GM23338 (cell line): ENCODE results near the gene DLX3. TPM values are rescaled to one million over a fixed set of nuclear protein-coding genes. Genes with fewer than 3 reads are reported as not detected.

Experiments
- ATAC-seq: fragments of 200-7000 bp; cut with Tn5 transposase; 3 replicates; pipeline ENCODE4 v1.9.1; 2020
- DNase-seq: peaks from one replicate; pipeline ENCODE4 v3.0.0-alpha.2; 2015; ENCODE audit warnings: low spot score
- H2AFZ ChIP-seq: fragments of 200-600 bp; sonication (generic); 2 replicates; pipeline ENCODE4 v1.8.0; 2016; ENCODE audit warnings: antibody characterized with exemption, mild to moderate bottlenecking, moderate library complexity
- H3F3A ChIP-seq: fragments of 200-600 bp; sonication (generic); replicated peaks from 2 replicates; pipeline ENCODE4 v1.8.0; 2017; ENCODE audit warnings: antibody characterized with exemption, mixed run types, low read depth
- H3K27ac ChIP-seq: fragments of 200-600 bp; sonication (generic); 2 replicates; pipeline ENCODE4 v1.6.1; 2016; ENCODE audit warnings: low read depth
- H3K27me3 ChIP-seq: fragments of 200-600 bp; sonication (generic); 2 replicates; pipeline ENCODE4 v1.8.0; 2016; ENCODE audit warnings: mild to moderate bottlenecking, mixed run types, moderate library complexity; ENCODE audit not compliant: insufficient read depth
- H3K36me3 ChIP-seq: fragments of 200-600 bp; sonication (generic); 2 replicates; pipeline ENCODE4 v1.8.0; 2016; ENCODE audit warnings: mild to moderate bottlenecking; ENCODE audit not compliant: insufficient read depth
- H3K4me1 ChIP-seq: fragments of 200-600 bp; sonication (generic); 2 replicates; pipeline ENCODE4 v1.8.0; 2016; ENCODE audit warnings: mild to moderate bottlenecking, moderate library complexity; ENCODE audit not compliant: insufficient read depth
- H3K4me2 ChIP-seq: fragments of 200-600 bp; sonication (generic); 2 replicates; pipeline ENCODE4 v1.7.1; 2017; ENCODE audit warnings: mixed run types
- H3K4me3 ChIP-seq: fragments of 200-600 bp; sonication (generic); 2 replicates; pipeline ENCODE4 v1.6.1; 2016; ENCODE audit warnings: mixed run types
- H3K79me2 ChIP-seq: fragments of 200-600 bp; sonication (generic); replicated peaks from 2 replicates; pipeline ENCODE4 v1.8.0; 2017; ENCODE audit warnings: mild to moderate bottlenecking; ENCODE audit not compliant: insufficient read depth
- H3K9me2 ChIP-seq: fragments of 200-600 bp; sonication (generic); 2 replicates; pipeline ENCODE4 v1.8.0; 2017; ENCODE audit not compliant: insufficient read depth
- H4K20me1 ChIP-seq: fragments of 200-600 bp; sonication (generic); replicated peaks from 2 replicates; pipeline ENCODE4 v1.8.0; 2017; ENCODE audit warnings: mild to moderate bottlenecking; ENCODE audit not compliant: insufficient read depth
- H3K27ac Mint-ChIP-seq: 2 replicates; pipeline ENCODE4 v1.8.0; 2020; ENCODE audit warnings: inconsistent platforms, mild to moderate bottlenecking, moderate library complexity, mixed read lengths
- H3K27me3 Mint-ChIP-seq: 3 replicates; pipeline ENCODE4 v1.8.0; 2022; ENCODE audit warnings: low read depth, mild to moderate bottlenecking, moderate library complexity, mixed read lengths, inconsistent platforms; ENCODE audit not compliant: insufficient read depth, poor library complexity
- H3K36me3 Mint-ChIP-seq: 3 replicates; pipeline ENCODE4 v1.8.0; 2021; ENCODE audit warnings: low read depth, mild to moderate bottlenecking, inconsistent platforms, moderate library complexity, mixed read lengths
- H3K4me1 Mint-ChIP-seq: 3 replicates; pipeline ENCODE4 v1.8.0; 2020; ENCODE audit warnings: mild to moderate bottlenecking, inconsistent platforms, mixed read lengths
- H3K4me3 Mint-ChIP-seq: 3 replicates; pipeline ENCODE4 v1.8.0; 2021; ENCODE audit warnings: moderate library complexity, mild to moderate bottlenecking, inconsistent platforms, mixed read lengths
- H3K9me3 Mint-ChIP-seq: 3 replicates; pipeline ENCODE4 v1.8.0; 2020; ENCODE audit warnings: moderate library complexity, mild to moderate bottlenecking, inconsistent platforms, mixed read lengths
- CREB1 ChIP-seq: fragments of 250-450 bp; sonication (Bioruptor Pico); IDR thresholded peaks from 2 replicates; pipeline ENCODE4 v1.5.0; 2020; ENCODE audit warnings: low read depth, mild to moderate bottlenecking, moderate library complexity
- EZH2 ChIP-seq: fragments of 200-600 bp; sonication (generic); IDR thresholded peaks from one replicate; pipeline ENCODE4 v1.8.0; 2017; ENCODE audit warnings: antibody characterized with exemption, mild to moderate bottlenecking, low read depth; ENCODE audit not compliant: unreplicated experiment
- EZH2phosphoT487 ChIP-seq: fragments of 200-600 bp; sonication (generic); IDR thresholded peaks from one replicate; pipeline ENCODE4 v1.8.1; 2018; ENCODE audit warnings: antibody characterized with exemption; ENCODE audit not compliant: unreplicated experiment
- JUNB ChIP-seq: IDR thresholded peaks from one replicate; pipeline ENCODE4 v1.6.1; 2016; ENCODE audit warnings: antibody characterized with exemption; ENCODE audit not compliant: unreplicated experiment
- NANOG ChIP-seq: IDR thresholded peaks from 2 replicates; pipeline ENCODE4 v1.6.1; 2016; ENCODE audit warnings: antibody characterized with exemption, borderline replicate concordance
- POLR2AphosphoS5 ChIP-seq: IDR thresholded peaks from 2 replicates; pipeline ENCODE4 v1.6.1; 2016; ENCODE audit warnings: antibody characterized with exemption, low read depth
- STAT1 ChIP-seq: IDR thresholded peaks from one replicate; pipeline ENCODE4 v1.6.1; 2016; ENCODE audit warnings: antibody characterized with exemption; ENCODE audit not compliant: unreplicated experiment
- ZNF114 ChIP-seq: fragments of 250-450 bp; sonication (Bioruptor Pico); IDR thresholded peaks from 2 replicates; pipeline ENCODE4 v1.5.0; 2020; ENCODE audit warnings: mild to moderate bottlenecking, moderate library complexity
- ZNF331 ChIP-seq: fragments of 250-450 bp; sonication (Bioruptor Pico); IDR thresholded peaks from 2 replicates; pipeline ENCODE4 v1.5.0; 2020; ENCODE audit warnings: low read depth, mild to moderate bottlenecking, moderate library complexity
- polyA plus RNA-seq: library from polyadenylated mRNA; unstranded; fragments of >200 nt; fragmentation: Nextera tagmentation; extraction: Ambion mirVana; gene quantifications from 2 replicates; pipeline ENCODE4 v1.2.1, GENCODE V29; 2016
- total RNA-seq: library from RNA; depleted of rRNA; stranded (reverse); fragments of >200 nt; shearing (Covaris generic); gene quantifications from 2 replicates; pipeline ENCODE4 v1.2.3, GENCODE V29; 2014
- TF ChIP-seq, protein P1 (sequence below): IDR thresholded peaks from one replicate; pipeline ENCODE4 v1.6.1; 2018; ENCODE audit warnings: antibody characterized with exemption; ENCODE audit not compliant: unreplicated experiment
- TF ChIP-seq, protein P2 (sequence below), 2 experiments: fragments of 200-600 bp in 1 of 2; sonication (generic) in 1 of 2; conservative IDR thresholded peaks; 2 replicates each; pipeline versions ENCODE4 v1.5.1 to v1.6.1; 2016 to 2017; ENCODE audit warnings: antibody characterized with exemption in 2 of 2, low read depth in 2 of 2, mild to moderate bottlenecking in 2 of 2, moderate library complexity in 1 of 2
- TF ChIP-seq, protein P3 (sequence below): fragments of 250-450 bp; sonication (Bioruptor Pico); IDR thresholded peaks from 2 replicates; pipeline ENCODE4 v1.5.0; 2020; ENCODE audit warnings: mild to moderate bottlenecking, moderate library complexity
- TF ChIP-seq, protein P4 (sequence below): IDR thresholded peaks from 2 replicates; pipeline ENCODE4 v1.6.1; 2016; ENCODE audit warnings: antibody characterized with exemption

Gene DLX3
- total and polyA plus RNA-seq, 2 experiments from 2014 or later: 0.14 to 0.27 TPM

DNA sequence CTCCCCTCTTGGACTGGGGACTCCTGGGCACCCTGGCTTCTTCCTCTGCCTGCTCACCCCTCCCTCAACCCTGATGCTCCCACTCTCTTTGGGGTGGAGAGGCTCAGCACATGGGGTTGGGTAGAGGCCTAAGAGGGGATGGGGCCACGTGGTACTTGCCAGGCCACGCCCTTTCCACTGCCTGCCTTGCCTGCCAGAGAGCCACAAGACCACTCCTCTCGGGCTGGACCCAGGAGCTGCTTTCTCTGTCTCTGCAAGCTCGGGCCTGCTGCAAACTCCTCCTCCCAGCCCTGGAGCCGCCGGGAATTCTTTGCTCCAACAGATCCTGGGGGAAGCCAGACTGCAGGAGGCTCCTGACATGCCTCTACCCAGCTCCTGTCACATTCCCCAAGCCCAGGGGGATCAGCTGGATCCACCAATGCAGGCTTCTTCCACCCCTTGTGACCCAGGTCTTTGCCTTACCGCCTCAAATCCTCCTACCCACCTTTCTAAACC, 14.3 kb downstream of the DLX3 start:
- peak overlapping the region; percentile 75; the same call in 1 of the 2 replicates for H2AFZ ChIP-seq
- H3K36me3 ChIP-seq: no peaks in the 10 kb centered on the region
- peaks cover 72% of the 10 kb centered on the region for H3K27me3 ChIP-seq
- no peak overlapping the region for H3K27ac ChIP-seq
- H3K36me3 Mint-ChIP-seq: no peaks in the 10 kb centered on the region
- no peak overlapping the region for H3K4me3 ChIP-seq
- H3K4me1 Mint-ChIP-seq: peaks cover 51% of the 10 kb centered on the region
- ATAC-seq: peak; percentile 90
- H3K27ac Mint-ChIP-seq: no peak overlapping the region
- H4K20me1 ChIP-seq: no peaks in the 10 kb centered on the region
- peaks cover 45% of the 10 kb centered on the region for H3K27me3 Mint-ChIP-seq
- peaks cover 39% of the 10 kb centered on the region for H3K4me1 ChIP-seq
- H3F3A ChIP-seq: 0 out of 2 replicates have a peak, but pooled peaks cover 4% of the 10 kb centered on the region
- TF ChIP-seq, protein P1, sequence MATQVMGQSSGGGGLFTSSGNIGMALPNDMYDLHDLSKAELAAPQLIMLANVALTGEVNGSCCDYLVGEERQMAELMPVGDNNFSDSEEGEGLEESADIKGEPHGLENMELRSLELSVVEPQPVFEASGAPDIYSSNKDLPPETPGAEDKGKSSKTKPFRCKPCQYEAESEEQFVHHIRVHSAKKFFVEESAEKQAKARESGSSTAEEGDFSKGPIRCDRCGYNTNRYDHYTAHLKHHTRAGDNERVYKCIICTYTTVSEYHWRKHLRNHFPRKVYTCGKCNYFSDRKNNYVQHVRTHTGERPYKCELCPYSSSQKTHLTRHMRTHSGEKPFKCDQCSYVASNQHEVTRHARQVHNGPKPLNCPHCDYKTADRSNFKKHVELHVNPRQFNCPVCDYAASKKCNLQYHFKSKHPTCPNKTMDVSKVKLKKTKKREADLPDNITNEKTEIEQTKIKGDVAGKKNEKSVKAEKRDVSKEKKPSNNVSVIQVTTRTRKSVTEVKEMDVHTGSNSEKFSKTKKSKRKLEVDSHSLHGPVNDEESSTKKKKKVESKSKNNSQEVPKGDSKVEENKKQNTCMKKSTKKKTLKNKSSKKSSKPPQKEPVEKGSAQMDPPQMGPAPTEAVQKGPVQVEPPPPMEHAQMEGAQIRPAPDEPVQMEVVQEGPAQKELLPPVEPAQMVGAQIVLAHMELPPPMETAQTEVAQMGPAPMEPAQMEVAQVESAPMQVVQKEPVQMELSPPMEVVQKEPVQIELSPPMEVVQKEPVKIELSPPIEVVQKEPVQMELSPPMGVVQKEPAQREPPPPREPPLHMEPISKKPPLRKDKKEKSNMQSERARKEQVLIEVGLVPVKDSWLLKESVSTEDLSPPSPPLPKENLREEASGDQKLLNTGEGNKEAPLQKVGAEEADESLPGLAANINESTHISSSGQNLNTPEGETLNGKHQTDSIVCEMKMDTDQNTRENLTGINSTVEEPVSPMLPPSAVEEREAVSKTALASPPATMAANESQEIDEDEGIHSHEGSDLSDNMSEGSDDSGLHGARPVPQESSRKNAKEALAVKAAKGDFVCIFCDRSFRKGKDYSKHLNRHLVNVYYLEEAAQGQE: no peak
- TF ChIP-seq STAT1 (no peak), EZH2phosphoT487 (no peak), ZNF114 (CRISPR knock-in tag) (no peak), ZNF331 (no peak), JUNB (no peak), EZH2 (no peak), NANOG (no peak), CREB1 (CRISPR knock-in tag) (no peak), POLR2AphosphoS5 (no peak)
- TF ChIP-seq, protein P2, sequence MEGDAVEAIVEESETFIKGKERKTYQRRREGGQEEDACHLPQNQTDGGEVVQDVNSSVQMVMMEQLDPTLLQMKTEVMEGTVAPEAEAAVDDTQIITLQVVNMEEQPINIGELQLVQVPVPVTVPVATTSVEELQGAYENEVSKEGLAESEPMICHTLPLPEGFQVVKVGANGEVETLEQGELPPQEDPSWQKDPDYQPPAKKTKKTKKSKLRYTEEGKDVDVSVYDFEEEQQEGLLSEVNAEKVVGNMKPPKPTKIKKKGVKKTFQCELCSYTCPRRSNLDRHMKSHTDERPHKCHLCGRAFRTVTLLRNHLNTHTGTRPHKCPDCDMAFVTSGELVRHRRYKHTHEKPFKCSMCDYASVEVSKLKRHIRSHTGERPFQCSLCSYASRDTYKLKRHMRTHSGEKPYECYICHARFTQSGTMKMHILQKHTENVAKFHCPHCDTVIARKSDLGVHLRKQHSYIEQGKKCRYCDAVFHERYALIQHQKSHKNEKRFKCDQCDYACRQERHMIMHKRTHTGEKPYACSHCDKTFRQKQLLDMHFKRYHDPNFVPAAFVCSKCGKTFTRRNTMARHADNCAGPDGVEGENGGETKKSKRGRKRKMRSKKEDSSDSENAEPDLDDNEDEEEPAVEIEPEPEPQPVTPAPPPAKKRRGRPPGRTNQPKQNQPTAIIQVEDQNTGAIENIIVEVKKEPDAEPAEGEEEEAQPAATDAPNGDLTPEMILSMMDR (conservative IDR thresholded peaks at IDR 0.05; ENCODE audit: low read depth in 2 of 2): no peak
- TF ChIP-seq, protein P3, sequence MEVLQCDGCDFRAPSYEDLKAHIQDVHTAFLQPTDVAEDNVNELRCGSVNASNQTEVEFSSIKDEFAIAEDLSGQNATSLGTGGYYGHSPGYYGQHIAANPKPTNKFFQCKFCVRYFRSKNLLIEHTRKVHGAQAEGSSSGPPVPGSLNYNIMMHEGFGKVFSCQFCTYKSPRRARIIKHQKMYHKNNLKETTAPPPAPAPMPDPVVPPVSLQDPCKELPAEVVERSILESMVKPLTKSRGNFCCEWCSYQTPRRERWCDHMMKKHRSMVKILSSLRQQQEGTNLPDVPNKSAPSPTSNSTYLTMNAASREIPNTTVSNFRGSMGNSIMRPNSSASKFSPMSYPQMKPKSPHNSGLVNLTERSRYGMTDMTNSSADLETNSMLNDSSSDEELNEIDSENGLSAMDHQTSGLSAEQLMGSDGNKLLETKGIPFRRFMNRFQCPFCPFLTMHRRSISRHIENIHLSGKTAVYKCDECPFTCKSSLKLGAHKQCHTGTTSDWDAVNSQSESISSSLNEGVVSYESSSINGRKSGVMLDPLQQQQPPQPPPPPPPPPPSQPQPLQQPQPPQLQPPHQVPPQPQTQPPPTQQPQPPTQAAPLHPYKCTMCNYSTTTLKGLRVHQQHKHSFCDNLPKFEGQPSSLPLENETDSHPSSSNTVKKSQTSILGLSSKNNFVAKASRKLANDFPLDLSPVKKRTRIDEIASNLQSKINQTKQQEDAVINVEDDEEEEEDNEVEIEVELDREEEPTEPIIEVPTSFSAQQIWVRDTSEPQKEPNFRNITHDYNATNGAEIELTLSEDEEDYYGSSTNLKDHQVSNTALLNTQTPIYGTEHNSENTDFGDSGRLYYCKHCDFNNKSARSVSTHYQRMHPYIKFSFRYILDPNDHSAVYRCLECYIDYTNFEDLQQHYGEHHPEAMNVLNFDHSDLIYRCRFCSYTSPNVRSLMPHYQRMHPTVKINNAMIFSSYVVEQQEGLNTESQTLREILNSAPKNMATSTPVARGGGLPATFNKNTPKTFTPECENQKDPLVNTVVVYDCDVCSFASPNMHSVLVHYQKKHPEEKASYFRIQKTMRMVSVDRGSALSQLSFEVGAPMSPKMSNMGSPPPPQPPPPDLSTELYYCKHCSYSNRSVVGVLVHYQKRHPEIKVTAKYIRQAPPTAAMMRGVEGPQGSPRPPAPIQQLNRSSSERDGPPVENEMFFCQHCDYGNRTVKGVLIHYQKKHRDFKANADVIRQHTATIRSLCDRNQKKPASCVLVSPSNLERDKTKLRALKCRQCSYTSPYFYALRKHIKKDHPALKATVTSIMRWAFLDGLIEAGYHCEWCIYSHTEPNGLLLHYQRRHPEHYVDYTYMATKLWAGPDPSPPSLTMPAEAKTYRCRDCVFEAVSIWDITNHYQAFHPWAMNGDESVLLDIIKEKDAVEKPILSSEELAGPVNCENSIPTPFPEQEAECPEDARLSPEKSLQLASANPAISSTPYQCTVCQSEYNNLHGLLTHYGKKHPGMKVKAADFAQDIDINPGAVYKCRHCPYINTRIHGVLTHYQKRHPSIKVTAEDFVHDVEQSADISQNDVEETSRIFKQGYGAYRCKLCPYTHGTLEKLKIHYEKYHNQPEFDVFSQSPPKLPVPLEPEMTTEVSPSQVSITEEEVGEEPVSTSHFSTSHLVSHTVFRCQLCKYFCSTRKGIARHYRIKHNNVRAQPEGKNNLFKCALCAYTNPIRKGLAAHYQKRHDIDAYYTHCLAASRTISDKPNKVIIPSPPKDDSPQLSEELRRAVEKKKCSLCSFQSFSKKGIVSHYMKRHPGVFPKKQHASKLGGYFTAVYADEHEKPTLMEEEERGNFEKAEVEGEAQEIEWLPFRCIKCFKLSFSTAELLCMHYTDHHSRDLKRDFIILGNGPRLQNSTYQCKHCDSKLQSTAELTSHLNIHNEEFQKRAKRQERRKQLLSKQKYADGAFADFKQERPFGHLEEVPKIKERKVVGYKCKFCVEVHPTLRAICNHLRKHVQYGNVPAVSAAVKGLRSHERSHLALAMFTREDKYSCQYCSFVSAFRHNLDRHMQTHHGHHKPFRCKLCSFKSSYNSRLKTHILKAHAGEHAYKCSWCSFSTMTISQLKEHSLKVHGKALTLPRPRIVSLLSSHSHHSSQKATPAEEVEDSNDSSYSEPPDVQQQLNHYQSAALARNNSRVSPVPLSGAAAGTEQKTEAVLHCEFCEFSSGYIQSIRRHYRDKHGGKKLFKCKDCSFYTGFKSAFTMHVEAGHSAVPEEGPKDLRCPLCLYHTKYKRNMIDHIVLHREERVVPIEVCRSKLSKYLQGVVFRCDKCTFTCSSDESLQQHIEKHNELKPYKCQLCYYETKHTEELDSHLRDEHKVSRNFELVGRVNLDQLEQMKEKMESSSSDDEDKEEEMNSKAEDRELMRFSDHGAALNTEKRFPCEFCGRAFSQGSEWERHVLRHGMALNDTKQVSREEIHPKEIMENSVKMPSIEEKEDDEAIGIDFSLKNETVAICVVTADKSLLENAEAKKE: no peak
- TF ChIP-seq, protein P4, sequence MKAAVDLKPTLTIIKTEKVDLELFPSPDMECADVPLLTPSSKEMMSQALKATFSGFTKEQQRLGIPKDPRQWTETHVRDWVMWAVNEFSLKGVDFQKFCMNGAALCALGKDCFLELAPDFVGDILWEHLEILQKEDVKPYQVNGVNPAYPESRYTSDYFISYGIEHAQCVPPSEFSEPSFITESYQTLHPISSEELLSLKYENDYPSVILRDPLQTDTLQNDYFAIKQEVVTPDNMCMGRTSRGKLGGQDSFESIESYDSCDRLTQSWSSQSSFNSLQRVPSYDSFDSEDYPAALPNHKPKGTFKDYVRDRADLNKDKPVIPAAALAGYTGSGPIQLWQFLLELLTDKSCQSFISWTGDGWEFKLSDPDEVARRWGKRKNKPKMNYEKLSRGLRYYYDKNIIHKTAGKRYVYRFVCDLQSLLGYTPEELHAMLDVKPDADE: no peak
- DNase-seq: peak; percentile 88
- H3K4me2 ChIP-seq: peak overlapping the region; percentile 15; the same call in 1 of the 2 replicates
- peak overlapping the region; percentile 1; the same call in 1 of the 3 replicates for H3K4me3 Mint-ChIP-seq
- H3K9me3 Mint-ChIP-seq: no peaks in the 10 kb centered on the region
- H3K9me2 ChIP-seq: no peaks in the 10 kb centered on the region
- no peaks in the 10 kb centered on the region for H3K79me2 ChIP-seq
